HG03442 (cell line): Measurements from ENCODE around the gene ZNF474.

Experiments used
- ATAC-seq: cut with Tn5 transposase; IDR thresholded peaks from one replicate; pipeline ENCODE4 v1.9.1; 2021; ENCODE audit warnings: mild to moderate bottlenecking, moderate library complexity; ENCODE audit not compliant: unreplicated experiment

The ZNF474 gene

DNA sequence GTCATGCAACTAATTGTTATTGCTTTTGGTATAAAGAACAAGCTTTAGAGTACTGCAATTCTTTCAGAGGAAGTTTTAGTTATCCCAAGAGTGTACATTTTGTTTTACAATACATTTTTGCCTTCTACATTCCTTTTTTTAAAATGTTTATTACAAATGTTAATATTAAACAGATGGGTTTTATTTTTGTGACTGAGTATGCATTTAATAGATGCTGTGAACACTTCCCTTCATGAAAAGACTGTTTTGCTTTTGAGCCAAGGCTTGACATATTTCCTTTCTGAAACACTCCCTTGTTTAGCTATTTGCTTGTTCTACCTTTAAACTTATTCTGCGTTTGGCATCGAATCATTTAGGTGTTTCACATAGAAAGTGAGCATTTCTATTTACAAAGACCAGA, 14.8 kb upstream of the ZNF474 start:
- ATAC-seq: no peak

DNA sequence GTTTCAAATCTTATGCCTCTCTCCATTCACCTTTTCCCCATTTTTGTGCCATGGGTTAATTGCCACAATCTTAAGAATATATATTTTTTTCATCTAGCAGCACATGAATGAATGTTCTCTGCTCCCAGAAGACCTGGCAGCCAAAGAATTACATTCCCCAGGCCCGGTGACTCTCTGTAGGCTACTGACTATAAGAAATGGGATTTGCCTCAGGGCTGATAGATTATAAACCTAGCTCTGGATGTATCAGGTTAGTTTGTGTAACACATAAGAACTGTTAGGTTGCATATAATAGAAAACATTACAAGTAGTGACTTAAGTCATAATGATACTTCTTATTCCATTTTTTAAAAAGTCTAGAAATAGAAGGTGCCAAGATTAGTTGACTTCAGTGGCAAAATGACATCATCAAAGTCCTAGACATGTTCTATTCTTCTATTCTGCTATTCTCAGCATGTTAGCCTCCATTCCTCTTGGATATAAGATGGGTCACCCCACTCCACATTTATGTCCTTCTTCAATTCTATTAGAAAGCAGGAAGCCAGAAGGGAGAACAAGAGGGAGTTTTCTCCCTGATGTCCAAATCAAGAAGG, 10.9 kb upstream of the ZNF474 start:
- no peak for ATAC-seq

DNA sequence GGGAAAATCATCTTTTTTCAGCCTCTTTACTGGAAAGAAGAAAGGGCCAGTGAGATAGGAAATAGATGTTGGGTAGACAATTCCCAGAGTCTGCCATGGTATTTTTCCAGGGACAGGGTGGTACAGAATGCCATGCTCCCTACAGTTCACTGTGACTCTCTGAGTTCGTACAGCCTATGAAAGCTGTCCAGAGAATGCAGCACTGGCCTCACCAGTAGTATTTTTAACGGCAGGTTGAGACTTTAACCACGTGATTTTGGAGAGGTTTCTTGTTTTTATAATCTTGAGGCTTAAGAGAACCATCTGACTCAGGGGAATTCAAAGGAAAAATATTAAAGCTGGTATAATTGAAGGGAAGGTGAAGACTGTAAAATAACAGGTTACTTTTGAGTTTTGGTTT, 10.1 kb upstream of the ZNF474 start:
- no peak for ATAC-seq

DNA sequence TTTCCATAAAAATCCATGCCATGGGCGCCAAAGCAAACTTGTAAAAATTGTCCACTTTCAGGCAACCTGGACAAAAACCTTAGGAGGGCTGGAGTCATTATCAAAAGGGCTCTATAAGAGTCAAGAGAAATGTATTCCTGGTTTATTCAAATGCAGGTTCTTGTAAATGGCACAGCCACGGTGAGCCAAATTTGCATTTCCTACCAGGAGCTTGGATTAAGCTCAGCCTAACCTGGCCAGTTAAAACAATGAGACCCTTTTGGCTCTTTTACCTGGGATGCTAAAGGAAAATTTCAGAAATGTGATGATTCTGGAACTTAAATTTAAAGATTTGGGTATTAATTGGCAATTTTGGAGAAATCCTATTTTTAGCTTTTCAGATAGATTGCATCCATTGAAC, 8.9 kb upstream of the ZNF474 start:
- no peak for ATAC-seq

DNA sequence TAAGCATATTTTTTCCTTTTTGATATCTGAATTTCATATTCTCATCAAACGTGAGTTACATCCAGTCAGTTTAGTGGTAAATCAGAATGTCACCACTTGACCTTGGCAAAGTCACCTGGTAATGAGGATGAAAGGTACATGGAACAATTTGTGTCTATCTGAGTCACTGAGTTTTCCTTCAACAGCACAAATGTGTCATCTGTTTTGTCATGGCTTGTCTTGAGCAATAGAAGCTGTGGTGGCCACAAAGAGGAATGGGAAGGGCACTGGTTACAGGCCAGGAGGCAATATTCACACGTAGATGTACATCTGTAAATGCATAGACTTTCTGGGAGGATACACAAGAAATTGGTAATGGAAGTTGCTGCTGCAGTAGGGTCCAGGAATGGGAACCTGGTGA, 8.4 kb upstream of the ZNF474 start:
- ATAC-seq: no peak

DNA sequence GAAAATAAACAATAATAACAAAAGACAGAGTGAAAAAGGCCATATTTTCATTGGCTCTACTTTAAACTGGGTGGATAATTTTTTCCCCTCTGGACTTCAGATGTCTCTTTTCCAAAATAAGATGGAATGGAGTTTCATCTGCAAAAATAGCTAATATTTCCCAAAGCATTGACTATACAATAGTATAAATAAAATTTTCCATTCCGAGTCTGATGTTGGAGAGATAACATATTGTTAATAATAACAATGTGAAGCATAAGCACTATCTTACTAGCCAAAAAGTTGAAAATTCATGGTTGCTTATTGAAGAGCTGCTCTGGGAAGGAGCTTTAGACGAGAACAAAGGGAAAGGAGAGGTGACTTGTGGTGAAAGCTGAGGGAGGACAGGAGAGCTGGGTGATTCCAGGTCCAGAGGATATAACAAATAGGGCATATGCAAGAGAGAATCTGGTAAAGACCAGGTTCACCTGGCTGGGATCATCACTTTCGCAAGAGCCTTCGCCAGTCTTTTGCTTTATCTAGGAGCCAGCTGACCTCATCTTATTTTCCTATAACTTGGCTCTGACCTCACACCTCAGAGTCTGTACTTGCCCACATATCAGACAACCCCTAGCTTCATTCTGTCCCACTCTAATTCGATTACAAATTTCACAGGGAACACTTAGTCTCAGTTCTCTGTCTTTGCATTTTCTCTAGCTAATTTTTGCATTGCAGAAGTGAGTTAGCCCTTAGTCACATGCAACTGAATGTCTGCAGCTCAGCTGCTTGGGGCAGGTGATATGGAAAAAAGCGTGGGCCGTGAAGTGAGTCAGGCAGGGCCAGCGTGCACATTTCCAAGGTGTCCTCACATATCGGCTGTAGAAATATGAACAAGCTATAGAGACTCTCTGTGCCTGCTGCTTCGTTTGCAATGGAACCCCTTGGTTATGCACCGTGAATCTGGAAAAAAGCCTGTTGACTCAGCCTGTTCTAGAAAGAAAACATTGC, 7.6 kb upstream of the ZNF474 start:
- ATAC-seq: no peak

DNA sequence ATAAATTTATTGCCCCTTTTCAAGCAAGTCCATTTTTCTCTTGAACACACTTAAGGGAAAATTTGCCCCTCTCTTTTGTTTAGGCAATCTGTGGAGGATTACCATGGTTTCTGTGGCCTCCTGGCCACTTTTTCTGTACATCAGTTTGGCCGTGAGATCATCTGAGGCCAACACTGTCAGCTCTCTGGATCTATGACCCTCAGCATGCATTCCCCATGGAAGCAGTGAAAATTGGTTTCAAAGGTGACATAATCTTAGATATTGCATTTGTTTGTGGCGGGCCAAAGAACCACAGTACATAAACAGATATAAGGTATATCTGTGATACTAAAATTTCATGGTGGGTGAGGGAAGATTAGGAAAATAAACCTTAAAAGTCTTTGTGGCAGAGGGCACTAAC, 4.6 kb upstream of the ZNF474 start:
- ATAC-seq: no peak

DNA sequence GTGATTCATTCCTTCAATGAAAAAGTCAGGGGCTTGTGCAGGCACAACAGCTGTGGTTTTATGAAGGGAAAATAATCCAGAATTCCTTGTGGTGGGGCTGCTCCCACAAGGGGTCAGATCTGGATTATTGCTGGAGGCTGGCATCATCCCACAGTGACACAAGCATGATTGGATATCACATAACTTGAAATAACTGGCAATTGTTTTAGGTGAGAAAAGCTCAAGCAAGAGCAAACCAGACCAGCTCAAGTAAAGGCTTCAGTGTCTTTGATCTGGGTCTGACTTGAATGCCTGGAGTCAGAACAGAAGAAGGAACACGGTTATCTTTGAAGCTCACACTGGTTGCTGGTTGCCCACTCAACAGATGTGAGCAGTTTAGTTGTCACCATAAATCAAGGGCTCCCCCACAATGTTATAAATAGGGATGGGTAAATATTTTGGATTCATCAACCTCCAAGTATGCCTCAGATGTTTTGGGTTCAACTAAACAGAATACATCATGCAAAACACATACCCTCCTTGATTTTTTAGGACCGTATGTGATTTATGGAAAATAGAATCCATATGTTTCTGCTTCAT, 3.1 kb upstream of the ZNF474 start:
- ATAC-seq: no peak

DNA sequence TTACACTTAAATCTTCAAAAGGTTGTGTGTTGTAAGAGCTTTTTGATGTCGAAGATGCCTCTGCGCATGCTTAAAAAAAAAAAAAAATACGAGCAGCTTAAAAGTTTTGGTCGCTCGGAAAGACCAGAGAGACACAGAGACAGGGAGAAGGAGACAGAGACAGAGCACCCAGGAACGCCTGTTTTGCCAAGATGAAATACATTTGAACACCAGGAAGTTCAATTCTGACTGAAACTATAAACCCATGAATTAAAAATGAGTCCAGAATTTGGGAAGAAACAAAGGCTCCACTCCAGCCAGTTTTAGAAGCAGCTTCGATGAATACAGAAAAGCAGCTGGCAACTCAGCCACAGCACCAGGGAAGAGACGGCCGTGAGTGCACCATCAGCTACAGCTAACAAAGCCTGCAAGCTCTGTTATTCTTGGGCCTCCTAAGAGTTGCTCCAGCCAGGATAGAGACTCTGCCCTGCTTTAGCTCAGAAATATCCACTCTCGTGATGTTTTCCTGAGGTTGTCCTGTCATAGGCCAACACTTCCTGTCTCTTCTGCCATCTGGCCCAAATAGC, 2.5 kb upstream of the ZNF474 start:
- no peak for ATAC-seq

DNA sequence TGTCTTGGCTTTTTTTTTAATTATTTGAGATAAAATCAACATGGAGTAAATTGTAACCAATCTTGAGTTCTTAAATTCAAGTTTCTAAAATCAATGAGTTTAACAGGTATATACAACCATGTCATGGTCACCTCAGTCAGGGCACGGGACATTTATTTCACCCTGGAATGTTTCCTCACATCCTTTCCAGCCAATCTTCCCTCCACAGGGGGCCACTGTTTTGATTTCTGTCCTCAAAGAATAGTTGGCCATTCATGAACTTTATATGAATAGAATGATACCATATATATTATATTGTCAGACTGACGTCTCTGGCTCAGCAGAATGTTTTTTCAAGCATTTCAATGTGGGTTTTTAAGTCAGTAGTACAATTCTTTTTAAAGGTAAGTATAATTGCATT, 806 bp downstream of the ZNF474 start:
- no peak for ATAC-seq

DNA sequence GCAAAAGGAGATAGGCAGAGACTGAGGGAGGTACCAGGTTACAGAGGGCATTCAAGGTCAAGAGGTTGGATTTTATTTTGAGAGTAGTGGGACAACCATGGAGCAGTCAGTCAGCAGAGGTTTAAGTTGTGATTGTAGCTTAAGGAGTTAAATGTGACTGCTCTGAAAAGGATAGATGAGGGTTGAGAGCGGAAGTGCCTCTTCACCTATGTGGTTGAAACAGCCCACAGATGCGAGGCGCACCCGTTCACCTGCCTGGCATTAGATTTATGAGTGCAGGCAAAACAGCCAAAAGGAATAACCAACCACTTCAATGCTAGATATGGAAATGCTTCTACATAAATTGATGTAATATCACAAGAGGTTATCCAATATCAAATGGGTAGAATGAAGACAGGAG, 8.4 kb downstream of the ZNF474 start:
- no peak for ATAC-seq

DNA sequence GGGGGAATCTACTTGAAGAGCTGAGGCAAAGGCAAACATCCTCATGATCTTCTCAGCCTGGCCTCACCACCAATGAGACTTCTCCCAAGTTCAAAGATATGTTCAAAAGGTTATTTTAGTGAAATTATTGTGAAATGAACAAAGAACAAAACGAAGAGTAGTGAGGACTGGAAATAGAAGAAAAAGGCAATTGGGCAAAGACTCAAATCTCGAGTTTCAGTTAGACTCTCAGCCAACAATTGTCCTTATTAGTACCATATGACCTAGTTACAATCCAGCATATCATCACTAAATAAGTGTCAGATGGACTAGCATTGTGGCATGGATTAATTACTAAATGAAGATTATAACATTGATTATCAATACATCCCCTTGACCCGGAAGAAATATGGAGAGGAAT, 9.0 kb downstream of the ZNF474 start:
- ATAC-seq: no peak

DNA sequence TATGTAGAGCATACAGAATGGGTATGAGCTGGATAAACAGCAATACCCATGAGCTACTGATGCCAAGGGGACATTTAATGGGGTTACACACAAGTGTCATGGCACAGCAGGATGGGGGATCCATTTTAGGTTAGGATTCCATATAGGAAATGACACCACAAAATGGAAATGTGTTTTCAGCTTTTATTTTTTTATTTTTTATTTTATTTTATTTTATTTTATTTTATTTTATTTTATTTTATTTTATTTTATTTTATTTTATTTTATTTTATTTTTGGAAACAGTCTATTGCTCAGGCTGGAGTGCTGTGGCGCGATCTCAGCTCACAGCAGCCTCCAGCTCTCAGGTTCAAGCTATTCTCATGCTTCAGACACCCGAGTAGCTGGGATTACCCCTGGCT, 11.6 kb downstream of the ZNF474 start:
- no peak for ATAC-seq

DNA sequence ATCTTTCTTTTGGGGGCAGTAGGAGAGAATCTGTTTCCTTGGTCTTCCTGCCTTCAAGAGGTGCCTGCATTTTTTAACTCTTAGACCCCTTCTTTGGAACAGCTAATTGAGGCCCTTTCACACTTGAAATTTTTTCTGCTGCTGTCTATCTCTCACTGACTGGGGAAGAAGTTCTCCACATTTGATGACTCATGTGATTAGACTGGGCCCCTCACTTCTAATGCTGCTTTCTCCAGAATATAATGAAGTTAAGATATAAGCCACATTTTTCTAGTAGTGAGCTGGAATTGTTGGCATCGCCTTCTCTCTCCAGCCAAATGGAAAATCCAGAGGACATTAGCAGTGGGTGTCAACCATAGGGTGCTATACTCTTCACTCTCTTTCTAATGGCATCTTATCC, 12.4 kb downstream of the ZNF474 start:
- ATAC-seq: no peak

DNA sequence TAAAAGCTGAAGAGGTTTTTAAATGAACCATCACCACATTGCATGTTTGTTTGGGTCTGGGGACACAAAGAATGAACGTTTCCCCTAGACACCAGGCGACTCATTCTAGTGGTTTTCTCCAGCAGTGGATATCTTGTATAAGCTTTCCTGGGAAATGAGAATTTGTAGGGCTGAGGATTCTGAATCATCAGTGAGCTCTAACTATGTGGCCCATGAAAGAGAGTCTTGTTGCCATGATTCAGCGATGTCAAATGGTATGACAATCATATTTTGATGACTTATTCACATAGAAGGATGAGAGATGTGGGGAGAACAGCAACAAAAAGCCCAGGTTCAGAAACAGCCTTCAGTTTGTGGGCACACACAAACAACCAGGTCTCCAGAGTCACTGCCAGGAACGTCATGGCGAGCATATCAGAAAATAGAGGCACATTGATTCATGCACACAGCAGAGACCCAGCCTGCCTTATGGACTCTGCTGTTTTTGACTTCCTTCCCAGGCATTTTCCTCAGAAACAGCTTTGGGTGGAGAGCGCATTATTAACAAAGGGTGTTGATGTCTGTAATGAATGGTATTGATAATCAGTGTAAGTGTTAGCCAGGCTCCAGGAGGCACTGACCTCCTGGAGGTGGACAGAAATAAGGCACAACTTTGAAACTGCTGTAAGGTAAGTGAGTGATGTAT, 13.3 kb downstream of the ZNF474 start:
- ATAC-seq: no peak

DNA sequence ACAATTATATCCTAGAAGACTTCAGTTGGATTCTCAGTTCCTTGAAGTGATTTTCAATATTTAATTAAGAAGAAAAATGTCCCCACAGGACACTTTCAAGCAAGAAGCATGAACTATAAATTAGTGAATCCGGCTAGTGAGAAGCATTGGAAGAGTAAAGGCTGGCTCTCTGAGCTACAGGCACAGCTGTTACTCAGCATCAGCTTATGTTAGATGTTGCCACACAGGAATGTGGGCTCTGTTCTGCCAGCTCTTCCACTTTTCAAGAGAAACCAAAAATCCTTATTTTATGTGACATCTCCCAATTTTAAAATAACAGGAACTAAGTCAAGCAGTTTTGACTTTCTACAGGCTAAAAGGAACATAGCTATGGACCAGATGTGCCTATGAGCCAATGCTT, 14.9 kb downstream of the ZNF474 start:
- no peak for ATAC-seq

DNA sequence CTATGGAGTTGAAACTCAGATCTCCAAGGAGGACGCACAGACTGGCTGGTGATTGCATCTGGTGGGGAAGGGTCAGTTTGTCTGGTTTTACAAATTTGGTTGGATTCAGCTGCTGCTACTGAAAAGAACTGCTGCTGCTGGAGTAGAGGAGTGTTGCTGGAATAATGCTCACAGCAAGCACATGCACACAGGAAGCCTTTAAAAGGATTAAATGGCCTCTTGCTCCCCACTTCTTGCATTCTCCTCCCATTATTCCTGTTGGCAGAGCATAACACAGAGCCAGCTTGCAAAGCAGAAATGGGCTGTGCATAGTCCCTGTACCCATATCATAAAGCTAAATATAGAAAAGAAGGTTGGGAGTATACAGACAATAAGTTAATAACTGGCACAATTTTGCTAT, 16.6 kb downstream of the ZNF474 start:
- ATAC-seq: no peak

DNA sequence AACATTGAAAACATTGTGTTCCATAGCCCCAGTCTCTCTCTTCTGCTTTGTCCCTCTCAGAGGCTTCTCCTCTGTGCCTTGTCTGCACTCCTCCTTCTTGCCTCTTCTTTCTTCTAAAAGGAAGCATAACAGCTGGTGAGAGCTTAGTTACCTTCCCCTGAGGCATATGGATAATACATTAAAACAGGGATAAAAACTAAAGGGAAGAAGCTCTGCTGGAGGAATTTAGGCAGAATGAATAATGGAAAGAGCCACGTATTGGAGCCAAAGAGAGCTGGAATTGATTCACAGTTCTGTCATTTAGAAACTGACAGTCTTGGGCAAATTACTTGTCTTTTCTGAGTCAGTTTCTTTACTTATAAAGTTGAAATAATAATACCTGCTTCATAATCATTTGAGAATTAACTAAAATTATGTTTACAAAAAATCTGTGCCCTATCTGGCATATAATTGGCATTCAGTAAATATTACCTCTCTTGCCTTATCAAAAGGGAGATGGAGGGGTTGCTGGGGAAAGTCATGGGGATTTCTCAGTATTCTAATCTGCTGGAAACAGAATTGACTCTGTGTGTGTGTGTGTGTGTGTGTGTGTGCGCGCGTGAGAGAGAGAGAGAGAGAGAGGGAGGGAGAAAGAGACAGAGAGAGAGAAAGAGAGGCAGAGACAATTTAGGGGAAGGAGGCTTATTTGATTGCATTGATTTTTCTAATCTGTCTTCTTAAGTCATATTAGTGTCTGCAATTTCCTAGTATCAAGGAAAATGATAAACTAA, 20.2 kb downstream of the ZNF474 start:
- no peak for ATAC-seq

DNA sequence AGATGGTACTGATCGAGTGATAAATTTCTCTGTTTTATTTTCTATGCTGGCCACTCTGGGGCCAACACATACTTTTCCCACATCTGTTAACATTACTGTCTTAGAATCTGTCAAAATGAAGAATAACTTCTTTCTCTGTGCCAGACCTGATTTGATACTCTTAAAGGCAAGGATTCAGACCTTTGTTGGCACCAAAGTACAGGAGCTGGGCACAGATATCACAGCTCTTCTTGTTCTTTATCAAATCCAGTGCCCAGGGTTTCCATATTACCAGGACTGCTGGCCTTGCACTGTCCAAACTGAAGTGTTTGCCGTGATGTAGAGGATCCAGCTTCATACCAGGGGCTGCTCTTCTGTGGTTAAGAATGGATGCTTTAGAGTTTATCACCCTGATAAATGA, 20.9 kb downstream of the ZNF474 start:
- ATAC-seq: no peak

DNA sequence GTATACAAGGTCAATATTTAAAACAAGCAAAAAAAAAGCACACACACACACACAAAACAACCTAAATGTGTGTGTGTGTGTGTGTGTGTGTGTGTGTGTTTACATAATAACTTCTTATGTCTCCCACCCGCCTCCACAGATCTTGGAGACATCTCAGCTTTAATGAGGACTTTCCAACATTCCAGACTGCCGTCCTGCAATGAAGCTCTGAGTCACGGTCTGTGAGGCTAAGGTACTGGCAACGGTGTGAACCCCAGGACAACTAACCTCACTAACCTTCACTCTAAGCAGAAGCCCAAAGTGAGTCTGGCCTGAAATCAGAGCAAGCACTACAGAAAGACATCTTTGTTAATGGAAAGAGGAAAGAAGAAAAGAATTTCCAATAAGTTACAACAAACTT, 22.3 kb downstream of the ZNF474 start:
- ATAC-seq: no peak
